Fibroblast of lung (primary cell): ENCODE data around the gene SLC13A1. TPM values are rescaled to one million over a fixed set of nuclear protein-coding genes. Genes with fewer than 3 reads are reported as not detected.

ENCODE experiments used
- DNase-seq, 2 donors: peaks; one replicate each; pipeline versions ENCODE4 v3.0.0 to v3.0.0-alpha.2; 2010; ENCODE audit warnings: low read depth in 2 of 2
- H2AFZ ChIP-seq: 2 replicates; pipeline ENCODE4 v1.5.1; 2012; ENCODE audit warnings: low read length, control low read depth, inconsistent platforms
- H3K27ac ChIP-seq: 2 replicates; pipeline ENCODE4 v1.5.1; 2011; ENCODE audit warnings: low read length, control low read depth; ENCODE audit not compliant: insufficient read depth
- H3K27me3 ChIP-seq: 2 replicates; pipeline ENCODE4 v1.5.1; 2011; ENCODE audit warnings: mild to moderate bottlenecking, low read length; ENCODE audit not compliant: control insufficient read depth, insufficient read depth
- H3K36me3 ChIP-seq: 2 replicates; pipeline ENCODE4 v1.5.1; 2011; ENCODE audit warnings: low read length; ENCODE audit not compliant: control insufficient read depth, insufficient read depth
- H3K4me1 ChIP-seq: 2 replicates; pipeline ENCODE4 v1.5.1; 2011; ENCODE audit warnings: low read length; ENCODE audit not compliant: control insufficient read depth, insufficient read depth; ENCODE audit errors: extremely low read depth
- H3K4me2 ChIP-seq: 2 replicates; pipeline ENCODE4 v1.5.1; 2011; ENCODE audit warnings: low read length, control low read depth; ENCODE audit not compliant: insufficient read depth; ENCODE audit errors: extremely low read depth
- H3K4me3 ChIP-seq, 4 experiments: fragments of 200-600 bp in 1 of 4; sonication (generic) in 1 of 4; replicated peaks in 1 of 4; 2 replicates each; pipeline ENCODE4 v1.5.1; 2011 to 2016; ENCODE audit warnings: low read length in 4 of 4, low read depth in 3 of 4, mild to moderate bottlenecking in 3 of 4, control low read depth in 2 of 4, inconsistent platforms in 1 of 4, mixed read lengths in 1 of 4; ENCODE audit not compliant: insufficient read depth in 1 of 4; ENCODE audit errors: control extremely low read depth in 1 of 4
- H3K79me2 ChIP-seq: 2 replicates; pipeline ENCODE4 v1.5.1; 2012; ENCODE audit warnings: mild to moderate bottlenecking, low read length, inconsistent platforms; ENCODE audit not compliant: control insufficient read depth, insufficient read depth
- H3K9ac ChIP-seq: 2 replicates; pipeline ENCODE4 v1.5.1; 2011; ENCODE audit warnings: mild to moderate bottlenecking, low read length, control low read depth; ENCODE audit not compliant: insufficient read depth
- H3K9me3 ChIP-seq: 2 replicates; pipeline ENCODE4 v1.5.1; 2012; ENCODE audit warnings: low read depth, low read length; ENCODE audit not compliant: control insufficient read depth, insufficient read depth
- H4K20me1 ChIP-seq: 2 replicates; pipeline ENCODE4 v1.5.1; 2011; ENCODE audit warnings: low read length; ENCODE audit not compliant: control insufficient read depth, insufficient read depth; ENCODE audit errors: extremely low read depth
- EZH2 ChIP-seq: IDR thresholded peaks from 2 replicates; pipeline ENCODE4 v1.5.1; 2012; ENCODE audit warnings: low read length, control low read depth, mild to moderate bottlenecking; ENCODE audit errors: missing control alignments
- polyA plus RNA-seq, 2 donors: library from polyadenylated mRNA; depleted of rRNA in 1 of 2; stranded (reverse) in 1 of 2; unstranded in 1 of 2; fragments of >200 nt; gene quantifications; 2 replicates each; pipeline ENCODE4 v1.2.1, GENCODE V29; 2011 to 2012; ENCODE audit warnings: missing spikeins in 1 of 2
- total RNA-seq: library from RNA; depleted of rRNA; stranded (reverse); fragments of >200 nt; gene quantifications from 2 replicates; pipeline ENCODE4 v1.2.1, GENCODE V29; 2014
- TF ChIP-seq, protein P1 (sequence below), 2 donors: IDR thresholded peaks in 1 of 2; conservative IDR thresholded peaks in 1 of 2; 1 replicate in 1 of 2; 2 replicates in 1 of 2; pipeline ENCODE4 v1.5.1; 2011 to 2012; ENCODE audit warnings: low read length in 2 of 2, control low read depth in 1 of 2, inconsistent platforms in 1 of 2, low read depth in 1 of 2, mild to moderate bottlenecking in 1 of 2

SLC13A1 gene
- total and polyA plus RNA-seq, 2 donors (not counting 1 experiment from before 2014, with no cell fraction given), result not detected

DNA sequence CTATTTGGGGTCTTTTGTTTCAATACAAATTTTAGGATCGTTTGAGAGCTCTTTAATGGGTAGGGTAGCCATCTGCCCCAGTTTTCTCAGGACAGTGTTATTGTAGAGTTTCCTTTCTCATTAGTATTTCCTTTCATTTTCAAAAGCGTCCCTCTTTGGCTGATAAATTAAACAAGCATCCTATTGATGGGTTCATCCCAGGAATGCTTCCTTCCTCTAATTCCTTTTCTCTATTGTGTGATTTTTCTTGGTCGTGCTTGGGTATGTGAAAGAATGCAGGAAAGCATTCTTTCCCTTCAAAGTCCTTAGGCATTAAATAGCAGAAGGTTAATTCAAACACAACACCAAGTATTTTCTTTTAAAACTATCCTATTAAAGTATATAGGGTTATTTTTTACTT, 14.0 kb downstream of the SLC13A1 start:
- H3K36me3 ChIP-seq, result no peaks in the 10 kb centered on the region
- no peaks in the 10 kb centered on the region for H3K27me3 ChIP-seq
- no peak overlapping the region for H3K4me3 ChIP-seq
- no peak overlapping the region for H3K4me2 ChIP-seq
- no peaks in the 10 kb centered on the region for H3K9me3 ChIP-seq
- H3K27ac ChIP-seq, result no peak overlapping the region
- H3K4me1 ChIP-seq, result no peaks in the 10 kb centered on the region
- TF ChIP-seq EZH2, result no peak
- TF ChIP-seq, protein P1, sequence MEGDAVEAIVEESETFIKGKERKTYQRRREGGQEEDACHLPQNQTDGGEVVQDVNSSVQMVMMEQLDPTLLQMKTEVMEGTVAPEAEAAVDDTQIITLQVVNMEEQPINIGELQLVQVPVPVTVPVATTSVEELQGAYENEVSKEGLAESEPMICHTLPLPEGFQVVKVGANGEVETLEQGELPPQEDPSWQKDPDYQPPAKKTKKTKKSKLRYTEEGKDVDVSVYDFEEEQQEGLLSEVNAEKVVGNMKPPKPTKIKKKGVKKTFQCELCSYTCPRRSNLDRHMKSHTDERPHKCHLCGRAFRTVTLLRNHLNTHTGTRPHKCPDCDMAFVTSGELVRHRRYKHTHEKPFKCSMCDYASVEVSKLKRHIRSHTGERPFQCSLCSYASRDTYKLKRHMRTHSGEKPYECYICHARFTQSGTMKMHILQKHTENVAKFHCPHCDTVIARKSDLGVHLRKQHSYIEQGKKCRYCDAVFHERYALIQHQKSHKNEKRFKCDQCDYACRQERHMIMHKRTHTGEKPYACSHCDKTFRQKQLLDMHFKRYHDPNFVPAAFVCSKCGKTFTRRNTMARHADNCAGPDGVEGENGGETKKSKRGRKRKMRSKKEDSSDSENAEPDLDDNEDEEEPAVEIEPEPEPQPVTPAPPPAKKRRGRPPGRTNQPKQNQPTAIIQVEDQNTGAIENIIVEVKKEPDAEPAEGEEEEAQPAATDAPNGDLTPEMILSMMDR (conservative IDR thresholded peaks at IDR 0.05 in 1 of 2, IDR thresholded peaks at IDR 0.05 in 1 of 2; ENCODE audit: low read depth in 1 of 2, low read length in 2 of 2), result no peak
- no peak overlapping the region for H2AFZ ChIP-seq
- H3K9ac ChIP-seq, result no peak overlapping the region
- no peaks in the 10 kb centered on the region for H4K20me1 ChIP-seq
- H3K79me2 ChIP-seq, result no peaks in the 10 kb centered on the region
- no peak for DNase-seq

DNA sequence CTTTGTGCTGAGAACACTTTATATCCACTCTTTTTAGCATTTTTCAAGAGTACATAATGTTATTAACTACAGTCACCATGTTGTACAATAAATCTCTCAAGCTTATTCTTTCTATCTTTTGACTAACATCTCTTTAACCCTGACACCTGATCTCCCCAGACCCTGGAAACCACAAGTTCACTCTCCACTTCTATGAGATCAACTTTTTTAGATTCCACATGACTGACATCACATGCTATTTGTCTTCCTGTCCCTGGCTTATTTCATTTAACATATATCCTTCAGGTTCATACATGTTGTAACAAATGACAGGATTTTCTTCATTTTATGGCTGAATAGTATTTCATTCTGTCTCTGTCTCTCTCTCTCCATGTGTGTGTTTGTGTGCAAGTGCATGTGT, 15.5 kb downstream of the SLC13A1 start:
- Histone ChIP-seq H3K4me3 (no peak overlapping the region), H3K27ac (no peak overlapping the region), H3K4me1 (no peaks in the 10 kb centered on the region), H3K4me2 (no peak overlapping the region), H3K79me2 (no peaks in the 10 kb centered on the region), H3K9ac (no peak overlapping the region), H3K9me3 (no peaks in the 10 kb centered on the region), H3K27me3 (no peaks in the 10 kb centered on the region), H2AFZ (no peak overlapping the region), H3K36me3 (no peaks in the 10 kb centered on the region), H4K20me1 (no peaks in the 10 kb centered on the region)
- no peak for DNase-seq
- TF ChIP-seq, protein P1 (conservative IDR thresholded peaks at IDR 0.05 in 1 of 2, IDR thresholded peaks at IDR 0.05 in 1 of 2; ENCODE audit: low read depth in 1 of 2, low read length in 2 of 2), result no peak
- no peak for TF ChIP-seq EZH2

GRCh38 chr7:123183431-123183830, 16.3 kb downstream of the SLC13A1 start:
- no peak overlapping the region for H2AFZ ChIP-seq
- H4K20me1 ChIP-seq, result no peaks in the 10 kb centered on the region
- no peaks in the 10 kb centered on the region for H3K27me3 ChIP-seq
- H3K79me2 ChIP-seq, result no peaks in the 10 kb centered on the region
- DNase-seq, result no peak
- no peak overlapping the region for H3K4me3 ChIP-seq
- no peak overlapping the region for H3K4me2 ChIP-seq
- no peak for TF ChIP-seq EZH2
- TF ChIP-seq, protein P1 (conservative IDR thresholded peaks at IDR 0.05 in 1 of 2, IDR thresholded peaks at IDR 0.05 in 1 of 2; ENCODE audit: low read depth in 1 of 2, low read length in 2 of 2), result no peak
- no peak overlapping the region for H3K9ac ChIP-seq
- H3K9me3 ChIP-seq, result no peaks in the 10 kb centered on the region
- no peak overlapping the region for H3K27ac ChIP-seq
- H3K36me3 ChIP-seq, result no peaks in the 10 kb centered on the region
- H3K4me1 ChIP-seq, result no peaks in the 10 kb centered on the region
